ENCODE results near the gene CCDC14.
"Not testable (repeated sequence)": the region's sequence is repeated elsewhere in the genome, so short reads cannot be mapped to it uniquely, and the experiment has no call there.

The CCDC14 gene

GRCh38 chr3:123960781-123961507 is at the start of gene CCDC14:
CCDC14 (minus strand) TSS chr3:123961229; CDS start chr3:123961173, 56 bp downstream.
- Histone ChIP-seq H3K4me3 (ENCODE audit: low read length) (peak within 1 kb of the TSS; percentile 92), H3K36me3 (ENCODE audit: insufficient read depth, low read depth, low read length) (peaks cover 7% of the 10 kb centered on the region), H3K27ac (ENCODE audit: low read length) (peak within 1 kb of the TSS; percentile 62), H3K9ac (ENCODE audit: low read depth, low read length) (peak within 1 kb of the TSS; percentile 98), H3K4me1 (ENCODE audit: insufficient read depth, low read length) (no peaks in the 10 kb centered on the region; the same call in 1 of the 2 replicates), H3K27me3 (ENCODE audit: insufficient read depth, low read length) (peaks cover 15% of the 10 kb centered on the region), H3K9me3 (ENCODE audit: insufficient read depth, low read depth, low read length) (no peaks in the 10 kb centered on the region)

GRCh38 chr3:124008321-124008720 is 47.3 kb upstream of the CCDC14 start:
- not testable (repeated sequence) for H3K4me1 ChIP-seq (ENCODE audit: insufficient read depth, low read length); H3K27me3 ChIP-seq (ENCODE audit: insufficient read depth, low read length); H3K9ac ChIP-seq (ENCODE audit: low read depth, low read length); H3K36me3 ChIP-seq (ENCODE audit: insufficient read depth, low read depth, low read length); H3K9me3 ChIP-seq (ENCODE audit: insufficient read depth, low read depth, low read length); H3K4me3 ChIP-seq (ENCODE audit: low read length); H3K27ac ChIP-seq (ENCODE audit: low read length)

GRCh38 chr3:124007186-124007585 is 46.2 kb upstream of the CCDC14 start:
- Histone ChIP-seq H3K27ac (ENCODE audit: low read length) (no peak overlapping the region), H3K36me3 (ENCODE audit: insufficient read depth, low read depth, low read length) (no peaks in the 10 kb centered on the region), H3K9ac (ENCODE audit: low read depth, low read length) (no peak overlapping the region), H3K4me1 (ENCODE audit: insufficient read depth, low read length) (no peaks in the 10 kb centered on the region), H3K4me3 (ENCODE audit: low read length) (no peak overlapping the region), H3K27me3 (ENCODE audit: insufficient read depth, low read length) (no peaks in the 10 kb centered on the region), H3K9me3 (ENCODE audit: insufficient read depth, low read depth, low read length) (no peaks in the 10 kb centered on the region)

- not testable (repeated sequence) for H3K9ac ChIP-seq (ENCODE audit: low read depth, low read length); H3K36me3 ChIP-seq (ENCODE audit: insufficient read depth, low read depth, low read length); H3K27ac ChIP-seq (ENCODE audit: low read length); H3K9me3 ChIP-seq (ENCODE audit: insufficient read depth, low read depth, low read length); H3K4me1 ChIP-seq (ENCODE audit: insufficient read depth, low read length); H3K4me3 ChIP-seq (ENCODE audit: low read length)
- H3K27me3 ChIP-seq (ENCODE audit: insufficient read depth, low read length), result peaks cover 16% of the 10 kb centered on the region; the same call in 1 of the 2 replicates
These were observed 41.5 kb upstream of the CCDC14 start for GRCh38 chr3:124002405-124003079.

- not testable (repeated sequence) for H3K4me1 ChIP-seq (ENCODE audit: insufficient read depth, low read length); H3K27ac ChIP-seq (ENCODE audit: low read length); H3K36me3 ChIP-seq (ENCODE audit: insufficient read depth, low read depth, low read length); H3K9ac ChIP-seq (ENCODE audit: low read depth, low read length); H3K9me3 ChIP-seq (ENCODE audit: insufficient read depth, low read depth, low read length); H3K4me3 ChIP-seq (ENCODE audit: low read length)
- H3K27me3 ChIP-seq (ENCODE audit: insufficient read depth, low read length), result peaks cover 16% of the 10 kb centered on the region; the same call in 1 of the 2 replicates
These were observed 40.3 kb upstream of the CCDC14 start for GRCh38 chr3:124001366-124001765.

GRCh38 chr3:123997543-123997942 is 36.5 kb upstream of the CCDC14 start:
- H3K27me3 ChIP-seq (ENCODE audit: insufficient read depth, low read length), result peaks cover 43% of the 10 kb centered on the region
- no peak overlapping the region for H3K4me3 ChIP-seq (ENCODE audit: low read length)
- H3K9ac ChIP-seq (ENCODE audit: low read depth, low read length), result no peak overlapping the region
- H3K27ac ChIP-seq (ENCODE audit: low read length), result no peak overlapping the region
- no peaks in the 10 kb centered on the region for H3K36me3 ChIP-seq (ENCODE audit: insufficient read depth, low read depth, low read length)
- H3K4me1 ChIP-seq (ENCODE audit: insufficient read depth, low read length), result no peaks in the 10 kb centered on the region
- no peaks in the 10 kb centered on the region for H3K9me3 ChIP-seq (ENCODE audit: insufficient read depth, low read depth, low read length)

GRCh38 chr3:123993818-123994217 is 32.8 kb upstream of the CCDC14 start:
- Histone ChIP-seq H3K4me1 (ENCODE audit: insufficient read depth, low read length) (no peaks in the 10 kb centered on the region), H3K9ac (ENCODE audit: low read depth, low read length) (no peak overlapping the region), H3K27me3 (ENCODE audit: insufficient read depth, low read length) (peaks cover 54% of the 10 kb centered on the region), H3K27ac (ENCODE audit: low read length) (no peak overlapping the region), H3K36me3 (ENCODE audit: insufficient read depth, low read depth, low read length) (no peaks in the 10 kb centered on the region), H3K9me3 (ENCODE audit: insufficient read depth, low read depth, low read length) (no peaks in the 10 kb centered on the region), H3K4me3 (ENCODE audit: low read length) (no peak overlapping the region)

GRCh38 chr3:123991730-123992588 is 30.9 kb upstream of the CCDC14 start, which contains the start of gene ROPN1:
ROPN1 (minus strand) TSS chr3:123992124; CDS start chr3:123980481, 11,643 bp downstream.
- H3K4me1 ChIP-seq (ENCODE audit: insufficient read depth, low read length); H3K9me3 ChIP-seq (ENCODE audit: insufficient read depth, low read depth, low read length); H3K4me3 ChIP-seq (ENCODE audit: low read length); H3K9ac ChIP-seq (ENCODE audit: low read depth, low read length); H3K36me3 ChIP-seq (ENCODE audit: insufficient read depth, low read depth, low read length); H3K27ac ChIP-seq (ENCODE audit: low read length): not testable (repeated sequence)
- H3K27me3 ChIP-seq (ENCODE audit: insufficient read depth, low read length), result peaks cover 71% of the 10 kb centered on the region

GRCh38 chr3:123986427-123986826 is 25.4 kb upstream of the CCDC14 start:
- peaks cover 41% of the 10 kb centered on the region for H3K27me3 ChIP-seq (ENCODE audit: insufficient read depth, low read length)
- no peaks in the 10 kb centered on the region for H3K4me1 ChIP-seq (ENCODE audit: insufficient read depth, low read length)
- H3K36me3 ChIP-seq (ENCODE audit: insufficient read depth, low read depth, low read length), result no peaks in the 10 kb centered on the region
- no peak overlapping the region for H3K4me3 ChIP-seq (ENCODE audit: low read length)
- no peak overlapping the region for H3K27ac ChIP-seq (ENCODE audit: low read length)
- H3K9ac ChIP-seq (ENCODE audit: low read depth, low read length), result no peak overlapping the region
- H3K9me3 ChIP-seq (ENCODE audit: insufficient read depth, low read depth, low read length), result no peaks in the 10 kb centered on the region

- no peaks in the 10 kb centered on the region for H3K4me1 ChIP-seq (ENCODE audit: insufficient read depth, low read length)
- peaks cover 30% of the 10 kb centered on the region for H3K27me3 ChIP-seq (ENCODE audit: insufficient read depth, low read length)
- no peak overlapping the region for H3K9ac ChIP-seq (ENCODE audit: low read depth, low read length)
- H3K4me3 ChIP-seq (ENCODE audit: low read length), result no peak overlapping the region
- H3K27ac ChIP-seq (ENCODE audit: low read length), result no peak overlapping the region
- no peaks in the 10 kb centered on the region for H3K9me3 ChIP-seq (ENCODE audit: insufficient read depth, low read depth, low read length)
- H3K36me3 ChIP-seq (ENCODE audit: insufficient read depth, low read depth, low read length), result no peaks in the 10 kb centered on the region
These were observed 23.9 kb upstream of the CCDC14 start for GRCh38 chr3:123984957-123985356.

- peaks cover 24% of the 10 kb centered on the region for H3K27me3 ChIP-seq (ENCODE audit: insufficient read depth, low read length)
- H3K9ac ChIP-seq (ENCODE audit: low read depth, low read length), result no peak overlapping the region
- H3K4me3 ChIP-seq (ENCODE audit: low read length), result no peak overlapping the region
- H3K9me3 ChIP-seq (ENCODE audit: insufficient read depth, low read depth, low read length), result no peaks in the 10 kb centered on the region
- no peaks in the 10 kb centered on the region for H3K36me3 ChIP-seq (ENCODE audit: insufficient read depth, low read depth, low read length)
- no peaks in the 10 kb centered on the region for H3K4me1 ChIP-seq (ENCODE audit: insufficient read depth, low read length)
- no peak overlapping the region for H3K27ac ChIP-seq (ENCODE audit: low read length)
These were observed 23.3 kb upstream of the CCDC14 start for GRCh38 chr3:123984350-123984749.
